Measurements from ENCODE around the gene PLPPR1.
"Not testable (repeated sequence)": the region's sequence is repeated elsewhere in the genome, so short reads cannot be mapped to it uniquely, and the experiment has no call there.

PLPPR1 gene

DNA sequence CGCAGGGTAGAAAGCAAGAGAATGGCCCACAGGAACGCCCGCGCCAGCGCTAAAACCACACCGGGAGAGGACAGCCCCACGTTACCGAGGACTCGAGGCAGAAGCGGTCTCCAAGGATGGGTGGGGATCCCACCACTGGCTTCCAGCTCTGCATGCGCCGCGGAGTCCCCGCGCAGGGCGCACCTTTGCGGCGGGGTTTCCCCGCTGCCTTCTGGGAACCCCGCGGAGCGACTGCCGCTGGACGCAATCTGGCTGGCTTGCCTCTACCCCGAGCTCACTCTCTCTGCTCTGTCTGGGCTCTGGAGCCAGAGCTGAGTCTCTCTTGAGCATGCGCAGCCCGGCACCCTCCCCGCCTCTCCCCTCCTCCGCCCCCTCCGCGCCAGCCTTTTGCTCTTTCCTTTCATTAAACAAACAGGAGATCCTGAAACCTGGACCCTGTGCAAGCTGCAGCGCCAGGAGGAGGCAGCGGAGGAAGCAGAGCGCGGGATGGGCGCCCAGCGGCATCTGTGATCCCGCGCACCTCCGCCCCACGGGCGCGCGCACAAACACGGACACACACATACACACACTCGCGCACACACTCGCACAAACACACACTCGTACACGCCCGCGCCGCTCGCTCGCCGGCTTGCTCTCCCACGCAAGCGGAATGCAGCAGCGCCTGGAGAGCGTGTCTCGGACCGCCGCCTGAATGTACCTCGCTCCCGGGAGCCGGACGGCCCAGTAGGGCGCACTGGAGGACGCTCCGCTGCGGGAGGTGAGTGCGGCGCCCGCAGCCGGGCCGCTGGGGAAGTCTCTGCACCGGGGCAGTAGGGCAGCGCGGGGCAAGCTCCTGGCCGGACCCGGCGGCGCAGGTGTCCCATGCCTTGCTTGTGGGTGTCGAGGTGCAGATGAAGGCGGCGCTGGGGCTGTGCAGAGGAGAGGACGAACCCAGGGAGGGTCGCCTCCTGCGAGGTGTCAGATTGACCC is at the start of gene PLPPR1:
PLPPR1 (plus strand) TSS at position 382 of the 969 bp plus-strand sequence.
- DNase-seq (ENCODE audit: low read depth in 2 of 2, low spot score in 1 of 2): no peak

- no peak for DNase-seq (ENCODE audit: low read depth in 2 of 2, low spot score in 1 of 2)
Measured at GRCh38 chr9:100989731-100990130, 38.8 kb upstream of the PLPPR1 start.

- no peak for DNase-seq (ENCODE audit: low read depth in 2 of 2, low spot score in 1 of 2)
Measured at GRCh38 chr9:100990605-100991381, 37.7 kb upstream of the PLPPR1 start.

DNA sequence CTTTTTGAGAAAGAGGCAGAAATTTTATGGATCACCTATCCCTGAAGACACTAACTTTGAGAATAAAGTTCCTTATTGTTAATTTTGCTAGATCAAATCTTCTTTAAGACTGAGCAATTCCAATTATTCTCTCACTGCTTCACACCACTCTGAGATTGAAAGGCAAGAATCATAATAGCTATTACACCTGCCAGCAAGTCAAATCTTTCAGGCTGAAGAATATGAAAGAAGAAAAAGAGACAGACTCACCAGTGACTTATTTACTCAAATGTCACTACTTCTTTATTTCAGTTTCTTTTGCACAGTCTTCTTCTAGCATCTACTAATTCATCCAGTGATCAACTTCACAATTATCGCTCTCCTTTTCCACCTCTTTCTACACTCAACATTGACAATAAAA is 35.9 kb upstream of the PLPPR1 start:
- no peak for DNase-seq (ENCODE audit: low read depth in 2 of 2, low spot score in 1 of 2)

GRCh38 chr9:100999906-101000544 is 28.5 kb upstream of the PLPPR1 start:
- no peak for DNase-seq (ENCODE audit: low read depth in 2 of 2, low spot score in 1 of 2)

GRCh38 chr9:101005246-101005645 is 23.3 kb upstream of the PLPPR1 start:
- DNase-seq (ENCODE audit: low read depth in 2 of 2, low spot score in 1 of 2): no peak

DNA sequence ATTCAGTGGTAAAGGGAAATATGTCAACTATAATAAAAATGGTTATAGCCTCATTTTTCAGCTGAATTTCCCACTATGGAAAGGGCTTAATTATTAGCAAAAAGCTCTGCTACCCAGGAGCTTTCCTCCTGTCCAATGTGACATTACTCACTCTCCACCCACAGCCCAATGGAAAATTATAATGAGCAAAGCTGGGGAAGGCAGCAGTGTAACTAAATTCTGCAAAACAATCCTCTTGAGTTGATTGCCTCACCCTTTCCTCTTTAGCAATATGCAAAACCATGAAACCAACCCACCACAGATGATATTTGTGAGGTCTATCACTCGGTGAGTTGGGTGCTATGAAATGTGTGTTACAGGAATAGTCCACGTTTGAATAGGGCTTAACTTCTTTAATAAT is 14.0 kb upstream of the PLPPR1 start:
- no peak for DNase-seq (ENCODE audit: low read depth in 2 of 2, low spot score in 1 of 2)

DNA sequence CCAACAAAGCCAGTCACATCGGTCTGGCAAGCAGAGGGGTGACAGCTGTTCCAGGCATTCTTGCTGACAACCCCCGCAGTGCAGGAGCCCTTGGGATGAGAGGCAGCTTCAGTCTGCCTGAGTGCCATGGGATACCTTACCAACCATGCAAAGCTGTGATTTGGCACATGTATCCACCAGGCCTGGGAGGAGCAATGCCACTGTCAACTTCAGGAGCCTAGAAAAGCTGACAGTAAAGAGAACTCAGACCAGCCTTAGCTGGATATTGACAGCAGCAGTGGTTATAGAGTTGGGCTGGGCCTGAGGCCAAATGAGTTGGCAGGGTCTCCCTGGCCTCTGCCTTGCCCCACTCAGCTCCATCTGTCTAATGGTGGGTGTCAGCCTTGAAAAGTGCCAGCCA is 10.1 kb upstream of the PLPPR1 start:
- no peak for DNase-seq (ENCODE audit: low read depth in 2 of 2, low spot score in 1 of 2)

DNA sequence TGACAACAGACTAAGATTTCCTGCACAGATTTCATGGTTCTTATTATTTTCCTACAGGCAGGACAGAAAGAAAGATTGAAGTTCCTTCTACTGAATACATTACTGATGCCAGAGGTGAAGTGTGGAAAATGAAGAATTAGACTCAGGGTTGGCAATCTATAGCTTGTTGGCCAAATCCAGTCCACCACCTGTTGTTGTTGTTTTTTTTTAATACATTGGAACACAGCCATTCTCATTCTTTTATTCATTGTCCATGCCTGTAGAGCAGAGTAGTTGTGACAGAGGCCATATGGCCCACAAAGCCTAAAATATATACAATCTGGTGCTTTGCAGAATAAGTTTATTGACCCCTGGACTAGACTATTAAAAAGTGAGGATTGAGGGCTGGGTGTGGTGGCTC is 5.8 kb upstream of the PLPPR1 start:
- no peak for DNase-seq (ENCODE audit: low read depth in 2 of 2, low spot score in 1 of 2)

DNA sequence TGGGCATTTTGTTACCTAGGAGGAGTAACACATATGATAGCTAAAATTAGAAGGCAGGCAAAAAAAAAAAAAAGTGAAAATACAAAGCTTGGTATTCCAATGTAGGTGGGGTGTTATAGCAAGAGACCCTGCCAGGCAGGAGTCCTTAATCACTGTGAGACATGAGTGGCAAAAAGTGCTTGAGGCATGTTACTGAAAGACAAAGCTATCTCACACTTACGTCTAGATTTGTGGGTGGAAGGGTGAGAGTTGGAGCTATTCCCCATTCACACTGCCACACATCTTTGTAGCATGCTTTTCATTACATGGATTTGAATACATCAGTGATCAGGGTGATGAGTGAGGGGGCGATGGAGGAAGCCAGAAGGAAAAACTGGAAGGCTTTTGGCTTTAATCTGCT is 2.6 kb upstream of the PLPPR1 start:
- no peak for DNase-seq (ENCODE audit: low read depth in 2 of 2, low spot score in 1 of 2)

- no peak for DNase-seq (ENCODE audit: low read depth in 2 of 2, low spot score in 1 of 2)
Measured at GRCh38 chr9:101026824-101027223, 1.7 kb upstream of the PLPPR1 start.

DNA sequence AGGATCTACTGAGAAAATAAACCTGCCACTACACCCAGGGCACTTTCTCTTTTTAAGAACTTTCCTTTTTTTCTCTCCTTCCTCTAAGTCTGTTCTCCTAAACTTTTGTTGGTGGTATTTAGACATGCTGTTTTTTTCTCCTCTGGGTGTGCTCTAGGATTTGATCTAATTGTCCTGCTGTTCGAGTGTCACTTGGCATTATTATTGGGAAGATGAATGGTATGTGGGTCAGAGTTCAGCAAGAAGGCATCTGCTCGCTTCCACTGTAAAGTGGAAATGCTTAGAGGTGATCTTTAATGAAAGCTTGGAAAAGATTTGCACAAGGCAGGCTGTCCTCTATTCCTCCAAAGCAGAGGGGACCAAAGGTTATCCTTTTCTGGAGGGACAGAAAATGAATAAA is 1.3 kb upstream of the PLPPR1 start:
- DNase-seq (ENCODE audit: low read depth in 2 of 2, low spot score in 1 of 2): no peak

DNA sequence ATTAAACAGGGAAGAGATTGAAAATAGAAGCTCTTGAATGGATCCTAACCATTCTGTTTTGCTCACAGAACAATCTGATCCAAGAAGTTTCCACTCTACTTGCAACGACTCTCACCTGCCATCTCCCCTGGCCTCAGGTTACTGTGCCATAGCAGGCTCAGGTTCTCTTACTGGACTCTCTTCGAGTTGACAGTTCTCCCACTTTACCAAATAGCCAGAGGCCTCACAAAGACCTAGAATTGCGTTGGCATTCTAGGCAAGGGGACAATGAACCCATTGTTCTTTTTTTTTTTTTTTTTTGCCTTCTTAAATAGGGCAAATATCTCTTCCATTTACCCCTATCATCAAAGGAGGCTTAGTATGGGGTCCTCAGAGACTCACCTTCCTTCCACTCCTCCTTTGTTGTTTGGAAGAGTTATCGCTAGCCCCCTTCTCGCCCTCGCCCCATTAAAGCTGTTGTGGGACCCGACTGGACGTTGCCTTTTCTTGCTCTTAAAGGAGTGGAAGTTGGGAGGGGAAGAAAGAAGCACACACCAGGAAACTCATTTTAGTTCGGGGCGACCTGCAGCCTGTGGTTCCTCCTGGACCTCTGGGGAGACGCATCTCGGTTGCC is 688 bp upstream of the PLPPR1 start:
- DNase-seq (ENCODE audit: low read depth in 2 of 2, low spot score in 1 of 2): no peak

- DNase-seq (ENCODE audit: low read depth in 2 of 2, low spot score in 1 of 2): no peak
Measured at GRCh38 chr9:101029315-101030085, 973 bp downstream of the PLPPR1 start.

- no peak for DNase-seq (ENCODE audit: low read depth in 2 of 2, low spot score in 1 of 2)
Measured at GRCh38 chr9:101030086-101030391, 1.5 kb downstream of the PLPPR1 start.

DNA sequence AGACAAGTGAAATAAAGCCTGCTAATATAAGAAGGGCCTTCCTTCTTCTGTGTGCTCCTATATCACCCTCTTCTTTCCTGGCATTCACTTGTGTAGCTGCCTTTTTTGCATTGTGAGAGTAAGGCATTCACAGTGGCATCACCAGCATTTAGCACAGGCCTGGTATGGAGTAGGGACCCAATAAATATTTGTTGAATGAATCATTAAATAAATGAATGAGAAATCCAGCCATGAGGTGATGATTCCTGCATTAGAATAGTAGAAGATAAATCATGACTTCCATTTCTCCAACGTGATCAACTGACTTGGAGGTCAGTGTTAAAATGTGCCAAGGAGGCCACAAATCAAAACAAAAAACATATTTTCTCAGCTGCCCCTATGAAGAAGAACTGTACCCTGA is 3.9 kb downstream of the PLPPR1 start:
- no peak for DNase-seq (ENCODE audit: low read depth in 2 of 2, low spot score in 1 of 2)

DNA sequence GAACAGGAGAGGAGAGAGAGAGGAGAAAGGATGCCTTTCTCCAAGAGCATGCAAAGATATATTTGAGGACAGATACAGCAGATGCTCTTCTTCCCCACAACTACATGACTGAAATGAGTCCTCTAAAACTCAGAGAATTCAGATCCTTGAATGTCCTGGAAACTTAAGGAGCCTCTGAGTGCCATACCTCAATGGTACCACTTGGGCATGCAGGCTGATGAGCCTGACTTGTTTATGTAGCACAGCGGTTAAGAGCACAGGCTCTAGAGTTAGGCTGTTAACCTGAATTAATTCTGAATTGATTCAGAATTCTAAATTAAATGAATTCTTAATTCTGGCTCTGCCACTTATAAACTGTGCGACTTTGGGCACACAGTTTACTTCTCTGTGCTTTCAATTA is 5.7 kb downstream of the PLPPR1 start:
- DNase-seq (ENCODE audit: low read depth in 2 of 2, low spot score in 1 of 2): no peak

GRCh38 chr9:101035098-101035497 is 6.6 kb downstream of the PLPPR1 start:
- DNase-seq (ENCODE audit: low read depth in 2 of 2, low spot score in 1 of 2): no peak

- DNase-seq (ENCODE audit: low read depth in 2 of 2, low spot score in 1 of 2): no peak
Measured at GRCh38 chr9:101037430-101037829, 8.9 kb downstream of the PLPPR1 start.

DNA sequence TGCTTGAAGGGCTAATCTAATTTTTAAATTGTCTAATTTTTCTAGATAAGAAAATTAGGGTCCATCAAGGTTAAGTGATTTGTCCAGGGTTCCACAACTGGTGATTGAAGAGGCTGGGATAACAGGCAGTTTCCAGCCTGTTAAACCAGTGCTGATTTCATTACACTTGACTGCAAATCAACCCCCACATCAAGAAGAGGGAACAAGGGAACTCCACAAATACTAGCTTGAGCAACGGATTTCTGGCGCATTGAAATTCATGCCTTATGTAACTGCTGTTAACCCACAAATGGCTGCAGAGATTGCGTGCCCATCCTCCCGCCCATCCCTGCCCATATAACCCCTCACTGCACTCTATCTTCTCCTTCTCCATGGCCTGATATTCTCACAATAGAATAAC is 10.0 kb downstream of the PLPPR1 start:
- no peak for DNase-seq (ENCODE audit: low read depth in 2 of 2, low spot score in 1 of 2)

DNA sequence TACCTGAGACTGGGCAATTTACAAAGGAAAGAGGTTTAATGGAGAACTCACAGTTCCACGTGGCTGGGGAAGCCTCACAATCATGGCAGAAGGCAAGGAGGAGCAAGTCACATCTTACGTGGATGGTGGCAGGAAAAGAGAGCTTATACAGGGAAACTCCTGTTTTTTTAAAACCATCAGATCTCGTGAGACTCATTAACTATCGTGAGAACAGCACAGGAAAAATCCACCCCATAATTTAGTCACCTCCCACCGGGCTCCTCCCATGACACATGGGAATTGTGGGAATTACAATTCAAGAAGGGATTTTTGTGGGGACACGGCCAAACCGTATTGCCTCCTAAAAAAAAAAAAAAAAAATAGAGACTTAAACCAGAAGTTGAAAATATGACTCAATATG is 11.1 kb downstream of the PLPPR1 start:
- DNase-seq (ENCODE audit: low read depth in 2 of 2, low spot score in 1 of 2): not testable (repeated sequence)
